HepG2 (cell line): ENCODE measurements around the gene DDIT4. TPM values are rescaled to one million over a fixed set of nuclear protein-coding genes. Genes with fewer than 3 reads are reported as not detected.

Experiments used
- GABPA ChIP-seq, 2 experiments: IDR thresholded peaks; 2 replicates each; pipeline ENCODE4 v1.6.1; 2011 to 2016; ENCODE audit warnings: low read depth in 2 of 2, low read length in 1 of 2, missing biosample characterization in 1 of 2, missing genetic modification characterization in 1 of 2
- GZF1 ChIP-seq: sonication (generic); formaldehyde crosslinking; IDR thresholded peaks from 2 replicates; pipeline ENCODE4 v1.5.1; 2020; ENCODE audit warnings: mild to moderate bottlenecking, missing genetic modification reagents
- MXD1 ChIP-seq: sonication (generic); formaldehyde crosslinking; IDR thresholded peaks from 2 replicates; pipeline ENCODE4 v1.4.0; 2020; ENCODE audit warnings: mild to moderate bottlenecking, missing genetic modification reagents
- PRDM10 ChIP-seq: sonication (generic); formaldehyde crosslinking; IDR thresholded peaks from 2 replicates; pipeline ENCODE4 v1.4.0; 2020; ENCODE audit warnings: low read depth, missing genetic modification reagents
- SOX13 ChIP-seq, 3 experiments: fragments of 450-650 bp in 1 of 3; sonication (generic) in 1 of 3; formaldehyde crosslinking in 1 of 3; IDR thresholded peaks in 2 of 3; conservative IDR thresholded peaks in 1 of 3; 2 replicates each; pipeline versions ENCODE4 v1.5.0 to v1.6.1; 2016 to 2020; ENCODE audit warnings: antibody characterized with exemption in 1 of 3, mild to moderate bottlenecking in 1 of 3, missing compliant biosample characterization in 1 of 3, missing genetic modification reagents in 1 of 3, moderate library complexity in 1 of 3
- TEAD3 ChIP-seq: optimal IDR thresholded peaks from 2 replicates; pipeline ENCODE3; 2016; ENCODE audit warnings: borderline replicate concordance
- UBTF ChIP-seq: sonication (generic); formaldehyde crosslinking; IDR thresholded peaks from 2 replicates; pipeline ENCODE4 v1.4.0; 2020; ENCODE audit warnings: mild to moderate bottlenecking, missing genetic modification reagents
- ZFP90 ChIP-seq: sonication (generic); formaldehyde crosslinking; IDR thresholded peaks from 2 replicates; pipeline ENCODE4 v1.8.0; 2022; ENCODE audit warnings: missing genetic modification reagents, mild to moderate bottlenecking, inconsistent platforms, borderline replicate concordance
- ZNF124 ChIP-seq: sonication (generic); formaldehyde crosslinking; IDR thresholded peaks from 2 replicates; pipeline ENCODE4 v1.4.0; 2020; ENCODE audit warnings: missing genetic modification reagents
- ZNF350 ChIP-seq: sonication (generic); formaldehyde crosslinking; IDR thresholded peaks from 2 replicates; pipeline ENCODE4 v1.4.0; 2020; ENCODE audit warnings: mild to moderate bottlenecking, low read depth, missing genetic modification reagents, borderline replicate concordance
- polyA plus RNA-seq, 8 experiments: library from polyadenylated mRNA; depleted of rRNA in 3 of 8; stranded (reverse) in 7 of 8; unstranded in 1 of 8; fragments of >200 nt; fragmentation: Illumina TruSeq in 4 of 8; extraction: Trizol in 4 of 8; gene quantifications; 2 replicates each; pipeline versions ENCODE4 v1.2.1 to v1.2.3, GENCODE V29; 2011 to 2016; ENCODE audit warnings: low read depth in 4 of 8, missing spikeins in 1 of 8, mixed read lengths in 1 of 8; ENCODE audit not compliant: insufficient read depth in 1 of 8
- total RNA-seq, 5 experiments: library from RNA; depleted of rRNA; stranded (reverse); fragments of >200 nt; fragmentation: Illumina TruSeq; extraction: Trizol; gene quantifications; 2 replicates each; pipeline ENCODE4 v1.2.3, GENCODE V29; 2016; ENCODE audit warnings: low read depth in 1 of 5

DDIT4 gene
- total and polyA plus RNA-seq, 2 of the 13 experiments (the other 11 are each of a cell fraction or from before 2014, with no cell fraction given), result 35.6 to 40.7 TPM

GRCh38 chr10:72254813-72255568 lies 18.7 kb upstream of the DDIT4 start (continued):
- TF ChIP-seq PRDM10 (CRISPR knock-in tag) (0 out of 2 replicates have a peak, but pooled peaks have one; percentile 33), UBTF (peak; percentile 50), ZFP90 (CRISPR knock-in tag) (no peak), MXD1 (CRISPR knock-in tag) (0 out of 2 replicates have a peak, but pooled peaks have one; percentile 29), TEAD3 (peak; percentile 57), SOX13 (IDR thresholded peaks at IDR 0.05) (no peak), SOX13 (CRISPR knock-in tag; conservative IDR thresholded peaks at IDR 0.05 in 1 of 2, IDR thresholded peaks at IDR 0.05 in 1 of 2) (peak in 1 of 2 experiments; percentile 18; a peak in 1 of 4 replicates), GABPA (IDR thresholded peaks at IDR 0.05; ENCODE audit: low read depth, low read length) (no peak), GABPA (CRISPR knock-in tag; IDR thresholded peaks at IDR 0.05; ENCODE audit: low read depth) (no peak; the same call in 1 of the 2 replicates), ZNF350 (CRISPR knock-in tag) (peak; percentile 42; the same call in 1 of the 2 replicates), ZNF124 (CRISPR knock-in tag) (peak; percentile 58; the same call in 1 of the 2 replicates), GZF1 (0 out of 2 replicates have a peak, but pooled peaks have one; percentile 43)
